ENCODE measurements around the gene EPHA1. TPM values are rescaled to one million over a fixed set of nuclear protein-coding genes. Genes with fewer than 3 reads are reported as not detected.

The EPHA1 gene
- polyA plus RNA-seq, 1 donor: 42.5 TPM

- Histone ChIP-seq H3K36me3 (ENCODE audit: control insufficient read depth, insufficient read depth, low read length) (no peaks in the 10 kb centered on the region), H3K9me3 (ENCODE audit: control insufficient read depth, low read depth, low read length) (no peaks in the 10 kb centered on the region), H3K4me1 (ENCODE audit: control insufficient read depth, insufficient read depth, low read length) (no peaks in the 10 kb centered on the region), H3K27me3 (ENCODE audit: control insufficient read depth, insufficient read depth, low read length) (peaks cover 6% of the 10 kb centered on the region), H3K27ac (ENCODE audit: low read length) (no peak overlapping the region), H3K4me3 (ENCODE audit: low read length) (no peak overlapping the region)
- DNase-seq: no peak
- 75% methylated on average over 2 of the region's 3 CpGs for WGBS (ENCODE audit: insufficient coverage, low lambda C conversion rate)
Measured at GRCh38 chr7:143449793-143450192, 41.1 kb upstream of the EPHA1 start.

GRCh38 chr7:143448429-143448828 lies 39.8 kb upstream of the EPHA1 start:
- Histone ChIP-seq H3K4me1 (ENCODE audit: control insufficient read depth, insufficient read depth, low read length) (no peaks in the 10 kb centered on the region), H3K36me3 (ENCODE audit: control insufficient read depth, insufficient read depth, low read length) (no peaks in the 10 kb centered on the region), H3K4me3 (ENCODE audit: low read length) (no peak overlapping the region), H3K27me3 (ENCODE audit: control insufficient read depth, insufficient read depth, low read length) (peaks cover 6% of the 10 kb centered on the region), H3K27ac (ENCODE audit: low read length) (no peak overlapping the region), H3K9me3 (ENCODE audit: control insufficient read depth, low read depth, low read length) (no peaks in the 10 kb centered on the region)
- DNase-seq: no peak
- no CpG with 5 or more reads among the region's 5 CpGs for WGBS (ENCODE audit: insufficient coverage, low lambda C conversion rate)

- no peak for DNase-seq
- Histone ChIP-seq H3K4me3 (ENCODE audit: low read length) (no peak overlapping the region), H3K9me3 (ENCODE audit: control insufficient read depth, low read depth, low read length) (no peaks in the 10 kb centered on the region), H3K27ac (ENCODE audit: low read length) (no peak overlapping the region), H3K27me3 (ENCODE audit: control insufficient read depth, insufficient read depth, low read length) (peaks cover 6% of the 10 kb centered on the region), H3K36me3 (ENCODE audit: control insufficient read depth, insufficient read depth, low read length) (no peaks in the 10 kb centered on the region), H3K4me1 (ENCODE audit: control insufficient read depth, insufficient read depth, low read length) (no peaks in the 10 kb centered on the region)
- WGBS (ENCODE audit: insufficient coverage, low lambda C conversion rate): no CpG with 5 or more reads among the region's 3 CpGs
Measured at GRCh38 chr7:143447466-143447865, 38.8 kb upstream of the EPHA1 start.

GRCh38 chr7:143444785-143445184 lies 36.1 kb upstream of the EPHA1 start:
- Histone ChIP-seq H3K27ac (ENCODE audit: low read length) (no peak overlapping the region), H3K4me3 (ENCODE audit: low read length) (no peak overlapping the region), H3K9me3 (ENCODE audit: control insufficient read depth, low read depth, low read length) (no peaks in the 10 kb centered on the region), H3K27me3 (ENCODE audit: control insufficient read depth, insufficient read depth, low read length) (peaks cover 6% of the 10 kb centered on the region), H3K36me3 (ENCODE audit: control insufficient read depth, insufficient read depth, low read length) (no peaks in the 10 kb centered on the region), H3K4me1 (ENCODE audit: control insufficient read depth, insufficient read depth, low read length) (no peaks in the 10 kb centered on the region)
- WGBS (ENCODE audit: insufficient coverage, low lambda C conversion rate): no CpG with 5 or more reads among the region's 1 CpG
- no peak for DNase-seq

- no peak for DNase-seq
- Histone ChIP-seq H3K9me3 (ENCODE audit: control insufficient read depth, low read depth, low read length) (no peaks in the 10 kb centered on the region), H3K4me1 (ENCODE audit: control insufficient read depth, insufficient read depth, low read length) (no peaks in the 10 kb centered on the region), H3K27me3 (ENCODE audit: control insufficient read depth, insufficient read depth, low read length) (peaks cover 6% of the 10 kb centered on the region), H3K4me3 (ENCODE audit: low read length) (no peak overlapping the region), H3K27ac (ENCODE audit: low read length) (no peak overlapping the region), H3K36me3 (ENCODE audit: control insufficient read depth, insufficient read depth, low read length) (no peaks in the 10 kb centered on the region)
- no CpG with 5 or more reads among the region's 6 CpGs for WGBS (ENCODE audit: insufficient coverage, low lambda C conversion rate)
Measured at GRCh38 chr7:143444063-143444782, 35.6 kb upstream of the EPHA1 start.

- H3K9me3 ChIP-seq (ENCODE audit: control insufficient read depth, low read depth, low read length): no peaks in the 10 kb centered on the region
- H3K27me3 ChIP-seq (ENCODE audit: control insufficient read depth, insufficient read depth, low read length): peaks cover 6% of the 10 kb centered on the region
- no peaks in the 10 kb centered on the region for H3K4me1 ChIP-seq (ENCODE audit: control insufficient read depth, insufficient read depth, low read length)
- no peaks in the 10 kb centered on the region for H3K36me3 ChIP-seq (ENCODE audit: control insufficient read depth, insufficient read depth, low read length)
- no CpG with 5 or more reads among the region's 4 CpGs for WGBS (ENCODE audit: insufficient coverage, low lambda C conversion rate)
- H3K4me3 ChIP-seq (ENCODE audit: low read length): no peak within 1 kb of the TSS
- no peak within 1 kb of the TSS for H3K27ac ChIP-seq (ENCODE audit: low read length)
- no peak for DNase-seq
Measured at GRCh38 chr7:143443153-143443552, 34.5 kb upstream of the EPHA1 start, which contains the start of gene TAS2R60. Gene TAS2R60, plus strand, starts transcription at chr7:143443453. Its CDS starts 0 bp downstream, at chr7:143443453.

GRCh38 chr7:143439866-143440265 lies 31.2 kb upstream of the EPHA1 start:
- Histone ChIP-seq H3K4me3 (ENCODE audit: low read length) (no peak overlapping the region), H3K4me1 (ENCODE audit: control insufficient read depth, insufficient read depth, low read length) (no peaks in the 10 kb centered on the region), H3K36me3 (ENCODE audit: control insufficient read depth, insufficient read depth, low read length) (no peaks in the 10 kb centered on the region), H3K9me3 (ENCODE audit: control insufficient read depth, low read depth, low read length) (no peaks in the 10 kb centered on the region), H3K27ac (ENCODE audit: low read length) (no peak overlapping the region), H3K27me3 (ENCODE audit: control insufficient read depth, insufficient read depth, low read length) (no peaks in the 10 kb centered on the region)
- no peak for DNase-seq
- WGBS (ENCODE audit: insufficient coverage, low lambda C conversion rate): 100% methylated on average over 1 of the region's 2 CpGs

GRCh38 chr7:143437578-143437977 lies 28.9 kb upstream of the EPHA1 start:
- Histone ChIP-seq H3K27ac (ENCODE audit: low read length) (no peak overlapping the region), H3K4me3 (ENCODE audit: low read length) (no peak overlapping the region), H3K36me3 (ENCODE audit: control insufficient read depth, insufficient read depth, low read length) (no peaks in the 10 kb centered on the region), H3K4me1 (ENCODE audit: control insufficient read depth, insufficient read depth, low read length) (no peaks in the 10 kb centered on the region), H3K9me3 (ENCODE audit: control insufficient read depth, low read depth, low read length) (no peaks in the 10 kb centered on the region), H3K27me3 (ENCODE audit: control insufficient read depth, insufficient read depth, low read length) (peaks cover 2% of the 10 kb centered on the region)
- WGBS (ENCODE audit: insufficient coverage, low lambda C conversion rate): no CpG with 5 or more reads among the region's 4 CpGs
- no peak for DNase-seq

GRCh38 chr7:143436325-143436946 lies 27.8 kb upstream of the EPHA1 start:
- H3K27ac ChIP-seq (ENCODE audit: low read length): no peak overlapping the region
- H3K4me3 ChIP-seq (ENCODE audit: low read length): no peak overlapping the region
- no peaks in the 10 kb centered on the region for H3K9me3 ChIP-seq (ENCODE audit: control insufficient read depth, low read depth, low read length)
- no peak for DNase-seq
- WGBS (ENCODE audit: insufficient coverage, low lambda C conversion rate): 100% methylated on average over 1 of the region's 3 CpGs
- H3K27me3 ChIP-seq (ENCODE audit: control insufficient read depth, insufficient read depth, low read length): peaks cover 4% of the 10 kb centered on the region
- H3K4me1 ChIP-seq (ENCODE audit: control insufficient read depth, insufficient read depth, low read length): no peaks in the 10 kb centered on the region
- no peaks in the 10 kb centered on the region for H3K36me3 ChIP-seq (ENCODE audit: control insufficient read depth, insufficient read depth, low read length)

GRCh38 chr7:143435266-143435665 lies 26.6 kb upstream of the EPHA1 start:
- 100% methylated on average over 2 of the region's 2 CpGs for WGBS (ENCODE audit: insufficient coverage, low lambda C conversion rate)

GRCh38 chr7:143434660-143435059 lies 26.0 kb upstream of the EPHA1 start:
- 100% methylated on average over 1 of the region's 9 CpGs for WGBS (ENCODE audit: insufficient coverage, low lambda C conversion rate)
- Histone ChIP-seq H3K27me3 (ENCODE audit: control insufficient read depth, insufficient read depth, low read length) (peaks cover 4% of the 10 kb centered on the region), H3K27ac (ENCODE audit: low read length) (no peak overlapping the region), H3K4me1 (ENCODE audit: control insufficient read depth, insufficient read depth, low read length) (no peaks in the 10 kb centered on the region), H3K9me3 (ENCODE audit: control insufficient read depth, low read depth, low read length) (no peaks in the 10 kb centered on the region), H3K4me3 (ENCODE audit: low read length) (no peak overlapping the region), H3K36me3 (ENCODE audit: control insufficient read depth, insufficient read depth, low read length) (no peaks in the 10 kb centered on the region)
- no peak for DNase-seq

More at GRCh38 chr7:143435266-143435665, 26.6 kb upstream of the EPHA1 start:
- Histone ChIP-seq H3K9me3 (ENCODE audit: control insufficient read depth, low read depth, low read length) (no peaks in the 10 kb centered on the region), H3K27me3 (ENCODE audit: control insufficient read depth, insufficient read depth, low read length) (peaks cover 4% of the 10 kb centered on the region), H3K36me3 (ENCODE audit: control insufficient read depth, insufficient read depth, low read length) (no peaks in the 10 kb centered on the region), H3K27ac (ENCODE audit: low read length) (no peak overlapping the region), H3K4me3 (ENCODE audit: low read length) (no peak overlapping the region), H3K4me1 (ENCODE audit: control insufficient read depth, insufficient read depth, low read length) (no peaks in the 10 kb centered on the region)
- DNase-seq: no peak
